Stimulated activated naive B cell treated with anti-CD40 and anti-IgM and Interleukin-4, amounts not matched to agents 10 μg/mL and 1 μg/mL and 100 μg/mL, for 72 hours (primary cell): ENCODE results near the gene CACNG4.
"Not testable (repeated sequence)": the region's sequence is repeated elsewhere in the genome, so short reads cannot be mapped to it uniquely, and the experiment has no call there.

Source experiments
- ATAC-seq, 2 donors: fragments of 150-1000 bp; cut with Tn5 transposase; replicated peaks; 2 replicates each; pipeline ENCODE4 v1.10.0; 2021; ENCODE audit warnings: moderate library complexity in 1 of 2
- DNase-seq: peaks from one replicate; pipeline ENCODE4 v3.0.0; 2021
- H3K27ac Mint-ChIP-seq: one replicate; pipeline ENCODE4 v1.8.0; 2022; ENCODE audit warnings: mild to moderate bottlenecking, mixed read lengths
- H3K27me3 Mint-ChIP-seq, 2 donors: one replicate each; pipeline ENCODE4 v1.8.0; 2022; ENCODE audit warnings: mixed read lengths in 2 of 2
- H3K36me3 Mint-ChIP-seq, 2 donors: one replicate each; pipeline ENCODE4 v1.8.0; 2022; ENCODE audit warnings: mixed read lengths in 2 of 2, mild to moderate bottlenecking in 1 of 2
- H3K4me1 Mint-ChIP-seq, 2 donors: one replicate each; pipeline ENCODE4 v1.8.0; 2022; ENCODE audit warnings: mixed read lengths in 2 of 2, mild to moderate bottlenecking in 1 of 2
- H3K4me3 Mint-ChIP-seq, 2 donors: one replicate each; pipeline ENCODE4 v1.8.0; 2022; ENCODE audit warnings: mild to moderate bottlenecking in 2 of 2, mixed read lengths in 2 of 2, moderate library complexity in 1 of 2
- H3K9me3 Mint-ChIP-seq, 2 donors: one replicate each; pipeline ENCODE4 v1.8.0; 2022; ENCODE audit warnings: mixed read lengths in 2 of 2, mild to moderate bottlenecking in 1 of 2

The CACNG4 gene

DNA sequence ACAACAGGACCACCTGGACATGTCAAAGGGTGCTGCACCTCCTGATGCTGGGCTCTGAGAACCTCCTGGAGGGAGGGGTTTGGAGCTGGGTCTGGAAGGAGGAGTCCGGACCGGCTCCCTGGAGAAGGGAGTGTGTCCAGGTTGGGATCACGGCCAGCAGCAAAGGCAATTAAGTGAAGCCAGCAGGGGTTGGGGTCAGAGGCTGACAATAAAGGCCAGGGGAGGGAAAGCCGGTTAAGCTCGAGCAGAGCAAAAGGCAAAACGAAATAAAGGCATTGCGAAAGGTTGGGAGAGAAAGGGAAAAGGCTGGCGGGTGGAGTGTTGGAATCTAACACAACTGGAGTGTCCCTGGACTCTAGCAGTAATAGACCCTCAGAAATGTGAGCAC is 992 bp upstream of the CACNG4 start:
- no peak for ATAC-seq
- H3K4me1 Mint-ChIP-seq: peaks cover 8% of the 10 kb centered on the region in 2 donors
- H3K4me3 Mint-ChIP-seq: peak overlapping the region; percentile 3 to 53
- no peak overlapping the region for H3K27ac Mint-ChIP-seq
- no peak for DNase-seq
- no peaks in the 10 kb centered on the region for H3K9me3 Mint-ChIP-seq
- H3K27me3 Mint-ChIP-seq: peaks cover 55 to 70% of the 10 kb centered on the region in 2 donors
- H3K36me3 Mint-ChIP-seq: peaks cover 0 to 3% of the 10 kb centered on the region in 2 donors

DNA sequence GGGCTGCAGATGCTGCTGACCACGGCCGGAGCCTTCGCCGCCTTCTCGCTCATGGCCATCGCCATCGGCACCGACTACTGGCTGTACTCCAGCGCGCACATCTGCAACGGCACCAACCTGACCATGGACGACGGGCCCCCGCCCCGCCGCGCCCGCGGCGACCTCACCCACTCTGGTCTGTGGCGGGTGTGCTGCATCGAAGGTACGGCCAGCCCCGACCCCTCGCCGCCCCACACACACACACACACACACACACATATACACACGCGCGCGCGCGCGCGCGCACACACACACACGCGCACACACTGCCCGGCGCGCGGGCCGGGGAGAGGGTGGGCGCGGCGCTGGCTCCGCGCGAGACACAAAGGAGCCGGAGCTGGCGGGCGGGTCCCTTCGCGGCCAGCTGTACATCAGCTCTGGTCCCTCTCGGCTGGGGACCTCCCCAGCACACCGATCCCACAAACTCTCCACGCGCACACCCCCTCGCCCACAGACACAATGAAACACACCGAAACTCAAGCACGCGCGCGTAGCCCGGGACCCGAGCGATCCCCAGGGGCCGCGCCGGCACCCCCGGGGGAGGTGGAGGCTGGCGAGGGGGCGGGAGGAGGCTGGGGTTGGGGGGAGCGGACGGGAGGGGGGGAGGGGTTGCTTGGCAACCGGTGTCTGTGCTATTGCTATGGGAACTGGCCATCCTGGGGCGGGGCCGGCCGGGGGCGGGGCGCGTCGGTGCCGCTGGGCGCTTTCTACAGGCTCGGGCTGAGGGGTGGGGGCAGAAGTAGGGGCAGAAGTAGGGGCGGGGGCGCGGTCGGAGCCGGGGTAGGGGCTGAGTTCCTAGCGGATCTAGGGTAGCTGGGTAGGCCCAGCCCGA is 658 bp downstream of the CACNG4 start:
- no peak for DNase-seq
- Mint-ChIP-seq H3K27ac (no peak overlapping the region), H3K27me3 (peaks cover 56 to 77% of the 10 kb centered on the region in 2 donors), H3K4me1 (peaks cover 8% of the 10 kb centered on the region in 2 donors), H3K4me3 (peak overlapping the region; percentile 71 to 78), H3K36me3 (peaks cover 0 to 3% of the 10 kb centered on the region in 2 donors), H3K9me3 (no peaks in the 10 kb centered on the region)
- ATAC-seq: peak; percentile 34 to 38

DNA sequence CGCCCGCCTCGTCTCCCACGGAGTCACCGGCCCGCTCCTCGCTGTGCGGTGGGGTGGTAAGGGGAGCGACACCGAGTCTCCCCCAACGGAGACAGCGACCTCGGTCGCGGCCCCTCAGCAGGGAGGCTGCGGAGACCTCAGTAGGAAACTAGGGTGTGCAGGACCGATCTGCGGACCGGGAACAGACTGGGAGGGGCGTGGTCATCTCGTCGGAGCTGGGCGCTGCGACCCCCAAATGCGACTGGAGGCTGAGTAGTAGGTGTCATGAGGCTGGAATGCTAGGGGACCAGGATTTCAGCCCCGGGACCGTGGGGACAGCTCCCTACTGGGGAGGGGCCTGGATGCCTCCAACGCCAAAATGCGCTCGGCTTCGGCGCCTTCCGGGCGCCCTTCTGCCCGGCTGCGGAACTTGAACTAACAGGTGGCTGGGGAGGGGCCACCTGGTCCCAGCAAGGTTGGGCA is 1.3 kb downstream of the CACNG4 start:
- DNase-seq (no peak), ATAC-seq (peak in 1 of 2 donors; percentile 14)
- no peak overlapping the region for H3K27ac Mint-ChIP-seq
- peaks cover 54 to 75% of the 10 kb centered on the region in 2 donors for H3K27me3 Mint-ChIP-seq
- peak overlapping the region; percentile 17 to 70 for H3K4me3 Mint-ChIP-seq
- H3K4me1 Mint-ChIP-seq: peaks cover 8% of the 10 kb centered on the region in 2 donors
- H3K9me3 Mint-ChIP-seq: no peaks in the 10 kb centered on the region
- H3K36me3 Mint-ChIP-seq: peaks cover 0 to 3% of the 10 kb centered on the region in 2 donors

DNA sequence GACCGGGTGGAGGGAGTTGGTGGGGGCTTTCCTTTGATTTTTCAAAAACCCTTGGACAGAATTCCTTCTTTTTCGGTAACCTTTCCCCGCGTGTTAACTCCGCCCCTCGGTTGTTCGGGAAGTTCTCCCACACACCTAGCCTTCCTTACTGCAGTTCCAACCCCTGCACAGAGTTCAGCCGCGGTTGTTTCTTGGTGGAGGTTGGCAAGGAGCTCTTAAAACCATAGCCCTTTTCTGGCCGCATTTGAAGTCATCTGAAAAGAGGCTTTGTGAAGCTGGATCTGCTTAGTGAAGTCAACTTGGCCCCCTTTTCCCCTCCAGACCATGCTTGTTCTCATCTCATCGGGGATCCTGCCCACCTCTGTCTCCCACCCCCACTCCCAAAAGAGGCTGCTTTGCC is 1.8 kb downstream of the CACNG4 start:
- ATAC-seq: no peak
- Mint-ChIP-seq H3K27ac (no peak overlapping the region), H3K27me3 (peaks cover 55 to 77% of the 10 kb centered on the region in 2 donors), H3K36me3 (peaks cover 0 to 3% of the 10 kb centered on the region in 2 donors), H3K4me3 (peak overlapping the region in 1 of 2 donors; percentile 47), H3K4me1 (peaks cover 8% of the 10 kb centered on the region in 2 donors), H3K9me3 (no peaks in the 10 kb centered on the region)
- DNase-seq: no peak

DNA sequence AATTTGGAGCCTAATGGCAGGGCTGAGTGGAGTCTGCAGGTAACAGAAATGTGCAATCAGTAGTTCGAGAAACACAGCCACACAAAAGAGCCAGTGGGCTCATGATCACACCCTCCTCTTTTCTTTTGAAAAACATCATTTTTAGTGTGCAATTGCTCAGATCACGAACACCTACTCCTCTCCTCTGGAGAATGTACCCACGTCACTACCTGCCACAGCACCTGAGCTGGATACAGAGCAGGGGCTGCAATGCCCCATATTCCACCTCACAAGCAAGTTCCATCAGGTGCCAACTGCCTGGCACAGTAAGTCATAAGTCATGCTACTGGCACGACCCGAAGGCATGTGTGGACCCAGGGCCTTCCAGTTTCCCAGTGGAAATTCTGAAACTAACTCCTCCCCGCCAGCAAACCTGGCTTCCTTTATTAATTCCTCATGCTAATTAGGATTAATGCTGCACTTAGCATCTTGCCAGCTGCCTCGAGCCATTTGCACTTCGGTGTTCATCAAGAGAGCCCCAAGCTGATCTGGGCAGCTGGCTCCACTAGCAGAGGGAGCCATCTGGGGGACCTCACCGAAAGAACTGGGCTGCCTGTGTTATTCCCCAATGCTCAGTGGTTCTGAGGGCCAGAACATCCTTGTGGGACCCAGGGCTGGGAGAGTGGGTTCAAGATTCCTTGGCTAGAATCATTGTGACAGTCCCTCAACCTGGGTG is 2.4 kb downstream of the CACNG4 start:
- H3K9me3 Mint-ChIP-seq: no peaks in the 10 kb centered on the region
- H3K4me3 Mint-ChIP-seq: no peak overlapping the region
- H3K36me3 Mint-ChIP-seq: peaks cover 0 to 3% of the 10 kb centered on the region in 2 donors
- no peak overlapping the region for H3K27ac Mint-ChIP-seq
- ATAC-seq (no peak), DNase-seq (no peak)
- peaks cover 8% of the 10 kb centered on the region in 2 donors for H3K4me1 Mint-ChIP-seq
- peaks cover 61 to 80% of the 10 kb centered on the region in 2 donors for H3K27me3 Mint-ChIP-seq

DNA sequence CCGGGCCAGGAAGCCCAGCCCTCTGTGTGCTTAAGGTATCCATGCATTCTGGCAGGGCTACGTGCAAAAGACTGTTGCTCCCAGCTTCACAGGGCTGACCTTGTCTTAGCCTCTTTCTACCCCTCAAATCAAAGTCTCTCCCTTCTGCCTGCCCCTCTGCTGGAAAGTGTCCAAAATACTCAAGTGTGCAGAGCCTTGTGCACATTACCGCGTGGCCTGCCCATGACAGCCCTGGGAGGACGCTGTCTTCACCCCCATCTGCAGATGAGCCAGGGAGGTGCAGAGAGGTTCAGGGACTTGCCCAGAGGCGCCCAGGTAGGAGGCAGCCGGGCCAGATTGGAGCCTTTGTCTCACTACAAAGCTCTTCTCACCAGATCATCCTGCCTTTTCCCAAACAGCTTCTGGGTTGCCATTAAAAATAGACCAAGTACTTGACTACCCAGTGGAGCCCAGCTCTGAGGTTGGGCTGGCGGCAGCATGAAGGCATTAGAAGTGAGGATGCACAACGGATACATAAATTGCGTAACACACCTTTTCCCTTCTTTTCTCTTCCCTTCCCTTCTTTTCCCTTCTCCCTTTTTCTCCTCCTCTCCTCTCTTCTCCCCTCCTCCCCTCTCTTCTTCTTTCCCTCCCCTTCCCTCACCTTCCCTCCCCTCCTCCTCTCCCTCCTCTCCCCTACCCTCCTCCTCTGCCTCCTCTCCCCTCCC is 3.5 kb downstream of the CACNG4 start:
- H3K36me3 Mint-ChIP-seq: peaks cover 0 to 3% of the 10 kb centered on the region in 2 donors
- DNase-seq (no peak), ATAC-seq (no peak)
- H3K4me3 Mint-ChIP-seq: no peak overlapping the region
- H3K27me3 Mint-ChIP-seq: peaks cover 53 to 70% of the 10 kb centered on the region in 2 donors
- H3K9me3 Mint-ChIP-seq: no peaks in the 10 kb centered on the region
- H3K4me1 Mint-ChIP-seq: peaks cover 8% of the 10 kb centered on the region in 2 donors
- H3K27ac Mint-ChIP-seq: no peak overlapping the region

DNA sequence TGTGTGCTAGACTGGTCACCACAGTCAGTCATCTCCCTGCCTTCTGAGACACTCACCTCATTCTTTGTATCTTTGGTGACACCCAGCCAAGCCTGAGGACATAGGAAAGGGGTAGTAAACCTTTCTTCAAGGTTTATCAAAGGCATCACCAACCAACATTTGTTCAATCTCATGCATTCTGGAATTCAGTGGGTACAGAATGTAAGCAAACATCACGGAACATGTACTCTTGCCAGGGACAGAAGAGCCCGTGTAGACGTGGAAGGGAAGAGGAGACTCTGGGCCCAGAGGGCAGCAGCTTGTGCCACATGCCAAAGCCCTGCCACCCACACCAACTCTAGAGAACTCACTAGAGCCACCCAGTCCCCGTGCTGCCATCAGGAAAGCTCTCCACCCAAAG is 4.4 kb downstream of the CACNG4 start:
- no peak overlapping the region for H3K4me3 Mint-ChIP-seq
- H3K27ac Mint-ChIP-seq: no peak overlapping the region
- H3K9me3 Mint-ChIP-seq: no peaks in the 10 kb centered on the region
- DNase-seq: no peak
- peaks cover 0 to 2% of the 10 kb centered on the region in 2 donors for H3K36me3 Mint-ChIP-seq
- peaks cover 3 to 6% of the 10 kb centered on the region in 2 donors for H3K4me1 Mint-ChIP-seq
- ATAC-seq: no peak
- H3K27me3 Mint-ChIP-seq: peaks cover 44 to 61% of the 10 kb centered on the region in 2 donors

DNA sequence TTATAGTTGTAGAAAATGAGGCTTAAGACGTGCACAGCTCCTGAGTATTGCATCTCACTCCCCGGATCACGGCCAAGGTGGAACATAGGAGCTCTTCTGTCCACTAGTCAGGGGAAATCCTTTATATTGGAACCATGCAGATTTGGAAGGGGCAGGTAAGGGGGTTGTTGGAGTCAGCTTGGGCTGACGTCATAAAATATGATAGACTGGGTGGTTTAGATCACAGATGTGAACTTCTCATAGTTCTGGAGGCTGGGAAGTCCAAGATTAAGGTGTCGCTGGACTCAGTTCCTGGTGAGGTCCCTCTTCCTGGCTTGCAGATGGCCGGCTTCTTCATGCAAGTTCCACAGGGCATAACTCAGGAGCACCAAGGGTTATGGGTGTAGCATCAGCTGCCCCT is 5.6 kb downstream of the CACNG4 start:
- DNase-seq: no peak
- H3K4me1 Mint-ChIP-seq: peaks cover 0 to 4% of the 10 kb centered on the region in 2 donors
- H3K27me3 Mint-ChIP-seq: peaks cover 41 to 53% of the 10 kb centered on the region in 2 donors
- H3K36me3 Mint-ChIP-seq: no peaks in the 10 kb centered on the region
- ATAC-seq: no peak
- no peak overlapping the region for H3K4me3 Mint-ChIP-seq
- no peak overlapping the region for H3K27ac Mint-ChIP-seq
- H3K9me3 Mint-ChIP-seq: no peaks in the 10 kb centered on the region

DNA sequence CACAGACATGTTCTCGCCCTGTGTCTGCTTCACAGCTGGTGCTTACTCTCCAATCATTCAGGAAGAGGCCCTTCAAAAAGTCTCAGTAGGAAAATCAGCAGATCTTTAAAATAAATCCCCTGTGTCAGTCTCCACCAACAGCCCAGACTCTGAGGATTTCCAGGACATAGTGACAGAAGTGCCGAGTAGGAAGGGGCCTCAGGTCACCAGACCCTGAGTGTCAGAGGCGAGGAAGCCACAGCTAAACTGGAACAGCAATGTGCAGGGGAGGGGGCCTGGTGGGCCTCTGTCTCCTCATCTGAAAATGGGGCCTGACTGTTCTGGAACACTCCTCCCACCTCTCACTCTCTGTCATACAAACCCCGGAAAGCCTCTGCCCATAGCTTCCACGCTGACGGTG is 6.3 kb downstream of the CACNG4 start:
- Mint-ChIP-seq H3K4me3 (no peak overlapping the region), H3K27me3 (peaks cover 41 to 46% of the 10 kb centered on the region in 2 donors), H3K36me3 (no peaks in the 10 kb centered on the region), H3K27ac (no peak overlapping the region), H3K9me3 (no peaks in the 10 kb centered on the region), H3K4me1 (peaks cover 0 to 4% of the 10 kb centered on the region in 2 donors)
- ATAC-seq (no peak), DNase-seq (no peak)

DNA sequence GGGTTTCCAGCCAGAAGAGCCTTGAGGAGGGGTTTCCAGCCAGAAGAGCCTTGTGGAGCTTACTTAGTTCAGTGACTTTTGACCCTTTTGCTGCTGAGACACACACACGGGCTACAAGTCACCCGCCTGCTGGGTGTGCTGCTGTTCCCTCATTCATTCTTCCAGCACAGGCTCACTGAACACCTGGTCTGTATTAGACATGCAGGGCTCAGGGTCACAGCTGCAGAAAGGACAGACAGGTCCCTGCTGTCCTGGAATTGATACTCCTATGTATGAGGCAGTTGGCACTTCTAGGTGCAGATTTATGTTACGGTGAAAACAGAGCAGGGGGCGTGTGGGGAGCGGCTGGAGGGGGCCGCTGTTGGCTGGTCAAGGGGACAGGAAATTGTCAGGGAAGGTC is 6.8 kb downstream of the CACNG4 start:
- H3K4me3 Mint-ChIP-seq: no peak overlapping the region
- peaks cover 0 to 4% of the 10 kb centered on the region in 2 donors for H3K4me1 Mint-ChIP-seq
- no peaks in the 10 kb centered on the region for H3K9me3 Mint-ChIP-seq
- DNase-seq (no peak), ATAC-seq (no peak)
- peaks cover 42 to 46% of the 10 kb centered on the region in 2 donors for H3K27me3 Mint-ChIP-seq
- H3K27ac Mint-ChIP-seq: no peak overlapping the region
- no peaks in the 10 kb centered on the region for H3K36me3 Mint-ChIP-seq

DNA sequence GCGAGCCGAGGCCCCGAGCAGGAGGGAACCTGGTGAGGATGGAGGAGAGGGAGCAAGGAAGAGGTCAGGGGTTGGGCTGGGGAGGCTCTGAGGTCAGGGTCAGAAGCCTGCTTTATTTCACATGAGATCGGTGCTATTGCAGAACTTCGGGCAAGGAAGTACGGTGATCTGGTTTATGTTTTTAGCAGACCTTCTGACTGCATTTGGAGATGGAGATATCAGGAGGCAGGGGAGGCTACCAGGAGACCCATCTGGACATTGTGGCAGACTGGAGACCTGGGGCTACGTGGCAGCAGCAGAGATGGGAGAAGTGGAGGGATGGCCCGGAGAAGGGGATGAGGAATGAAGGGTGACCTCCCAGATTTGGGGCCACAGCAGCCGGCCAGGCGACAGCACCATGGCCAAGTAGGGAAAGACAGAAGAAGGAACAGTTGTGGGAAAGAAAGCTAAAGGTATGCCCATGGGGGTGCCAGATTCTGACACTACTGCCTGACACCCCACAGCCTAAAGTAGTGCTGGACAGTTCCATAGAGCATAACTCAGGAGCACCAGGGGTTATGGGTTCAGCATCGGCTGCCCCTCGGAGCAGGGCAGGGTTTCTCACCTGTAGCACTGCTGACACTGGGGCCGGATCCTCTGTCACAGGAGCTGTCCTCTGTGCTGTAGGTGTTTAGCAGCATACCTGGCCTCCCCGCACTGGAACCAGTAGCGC is 7.4 kb downstream of the CACNG4 start:
- H3K27ac Mint-ChIP-seq: no peak overlapping the region
- H3K36me3 Mint-ChIP-seq: no peaks in the 10 kb centered on the region
- H3K9me3 Mint-ChIP-seq: no peaks in the 10 kb centered on the region
- no peaks in the 10 kb centered on the region for H3K4me1 Mint-ChIP-seq
- DNase-seq (no peak), ATAC-seq (no peak)
- peaks cover 42 to 46% of the 10 kb centered on the region in 2 donors for H3K27me3 Mint-ChIP-seq
- H3K4me3 Mint-ChIP-seq: no peak overlapping the region

DNA sequence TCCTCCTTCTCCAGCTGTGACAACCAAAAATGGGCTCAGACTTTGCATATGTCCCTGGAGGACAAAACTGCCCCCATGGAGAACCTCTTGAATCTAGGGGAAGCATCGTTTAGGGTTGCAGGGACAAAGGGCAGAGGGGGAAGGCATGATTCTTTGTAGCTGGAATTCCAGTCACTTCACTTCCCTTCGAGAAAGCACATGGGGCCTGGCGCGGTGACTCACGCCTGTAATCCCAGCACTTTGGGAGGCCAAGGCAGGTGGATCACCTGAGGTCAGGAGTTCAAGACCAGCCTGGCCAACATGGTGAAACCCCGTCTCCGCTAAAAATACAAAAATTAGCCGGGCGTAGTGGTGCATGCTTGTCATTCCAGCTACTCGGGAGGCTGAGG is 7.9 kb downstream of the CACNG4 start:
- H3K36me3 Mint-ChIP-seq, ATAC-seq, DNase-seq, H3K9me3 Mint-ChIP-seq, H3K27ac Mint-ChIP-seq, H3K4me1 Mint-ChIP-seq, H3K4me3 Mint-ChIP-seq: not testable (repeated sequence)
- peaks cover 42 to 46% of the 10 kb centered on the region in 2 donors for H3K27me3 Mint-ChIP-seq

DNA sequence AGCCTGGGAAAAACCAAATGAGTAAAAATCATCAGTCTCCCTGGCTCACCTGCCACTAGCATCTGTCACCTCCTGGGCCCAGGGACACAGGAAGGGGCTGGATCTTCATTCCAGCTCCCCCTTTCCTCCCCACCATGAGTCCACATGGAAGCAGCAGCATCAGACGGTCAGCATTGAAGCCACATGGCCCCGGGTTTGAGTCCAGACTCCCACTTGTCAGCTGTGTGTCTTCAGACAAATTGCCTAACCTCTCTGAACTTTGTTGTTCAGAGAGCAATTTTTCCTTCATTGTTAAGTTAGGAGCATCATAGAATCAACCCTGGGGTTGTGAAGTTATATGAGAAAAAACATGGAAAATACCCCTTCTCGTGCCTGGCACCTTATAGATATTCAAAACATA is 10.7 kb downstream of the CACNG4 start:
- no peak for DNase-seq
- Mint-ChIP-seq H3K9me3 (no peaks in the 10 kb centered on the region), H3K4me3 (no peak overlapping the region), H3K27me3 (peaks cover 34 to 39% of the 10 kb centered on the region in 2 donors), H3K4me1 (no peaks in the 10 kb centered on the region), H3K36me3 (no peaks in the 10 kb centered on the region), H3K27ac (no peak overlapping the region)
- no peak for ATAC-seq
